ENCODE data around the gene TMEM119. TPM values are rescaled to one million over a fixed set of nuclear protein-coding genes. Genes with fewer than 3 reads are reported as not detected.

The TMEM119 gene
- total and polyA plus RNA-seq, 9 donors: 0.25 to 12.3 (median 2.0) TPM

GRCh38 chr12:108623577-108623976 lies 25.7 kb upstream of the TMEM119 start:
- intact Hi-C loops (cut with DNase I): no loop called here

DNA sequence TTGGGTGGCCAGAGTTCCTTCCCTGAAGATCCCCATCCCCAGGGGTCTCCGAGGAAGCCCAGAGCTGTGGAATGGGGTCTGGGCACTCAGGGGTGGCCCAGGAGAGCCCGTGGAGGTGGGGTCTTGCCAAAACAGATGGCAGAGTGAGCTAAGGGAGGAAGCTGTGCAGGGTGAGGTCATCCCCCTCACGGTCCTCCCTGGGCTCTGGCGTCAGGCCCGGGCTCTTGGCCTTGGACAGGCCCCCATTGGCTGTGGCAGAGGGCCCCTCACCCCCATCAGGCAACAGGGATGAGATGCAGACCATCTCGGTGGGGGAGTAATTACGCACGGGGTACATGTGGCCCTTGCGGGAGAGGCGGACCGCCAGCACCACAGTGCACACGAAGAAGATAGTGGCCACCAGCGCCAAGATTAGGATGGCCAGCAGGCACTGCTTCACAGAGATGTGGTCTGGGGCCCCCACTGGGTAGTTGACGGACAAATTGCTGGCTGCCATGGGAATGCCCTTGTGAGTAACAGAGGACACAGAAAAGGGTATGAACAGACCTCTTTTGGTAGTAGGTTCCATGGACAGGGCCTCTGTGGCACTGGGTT lies 25.1 kb upstream of the TMEM119 start:
- DNase-seq: no peak
- Histone ChIP-seq H3K36me3 (no peaks in the 10 kb centered on the region), H3K4me1 (ENCODE audit: insufficient read depth) (no peaks in the 10 kb centered on the region), H3K27me3 (no peaks in the 10 kb centered on the region), H3K9me3 (no peaks in the 10 kb centered on the region), H3K27ac (no peak overlapping the region), H3K4me3 (no peak overlapping the region)
- intact Hi-C loops (cut with DNase I): no loop called here
- WGBS, 3 donors: 60 to 73% (median 69%) methylated on average over 14 of the region's 14 CpGs
- no peak for TF ChIP-seq EP300 (IDR thresholded peaks at IDR 0.05)
- TF ChIP-seq POLR2A (IDR thresholded peaks at IDR 0.05): no peak
- TF ChIP-seq, protein P1, sequence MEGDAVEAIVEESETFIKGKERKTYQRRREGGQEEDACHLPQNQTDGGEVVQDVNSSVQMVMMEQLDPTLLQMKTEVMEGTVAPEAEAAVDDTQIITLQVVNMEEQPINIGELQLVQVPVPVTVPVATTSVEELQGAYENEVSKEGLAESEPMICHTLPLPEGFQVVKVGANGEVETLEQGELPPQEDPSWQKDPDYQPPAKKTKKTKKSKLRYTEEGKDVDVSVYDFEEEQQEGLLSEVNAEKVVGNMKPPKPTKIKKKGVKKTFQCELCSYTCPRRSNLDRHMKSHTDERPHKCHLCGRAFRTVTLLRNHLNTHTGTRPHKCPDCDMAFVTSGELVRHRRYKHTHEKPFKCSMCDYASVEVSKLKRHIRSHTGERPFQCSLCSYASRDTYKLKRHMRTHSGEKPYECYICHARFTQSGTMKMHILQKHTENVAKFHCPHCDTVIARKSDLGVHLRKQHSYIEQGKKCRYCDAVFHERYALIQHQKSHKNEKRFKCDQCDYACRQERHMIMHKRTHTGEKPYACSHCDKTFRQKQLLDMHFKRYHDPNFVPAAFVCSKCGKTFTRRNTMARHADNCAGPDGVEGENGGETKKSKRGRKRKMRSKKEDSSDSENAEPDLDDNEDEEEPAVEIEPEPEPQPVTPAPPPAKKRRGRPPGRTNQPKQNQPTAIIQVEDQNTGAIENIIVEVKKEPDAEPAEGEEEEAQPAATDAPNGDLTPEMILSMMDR (IDR thresholded peaks at IDR 0.05): no peak

More at GRCh38 chr12:108623577-108623976, 25.7 kb upstream of the TMEM119 start:
- Histone ChIP-seq H3K36me3 (no peaks in the 10 kb centered on the region), H3K27ac (no peak overlapping the region), H3K9me3 (no peaks in the 10 kb centered on the region), H3K27me3 (no peaks in the 10 kb centered on the region), H3K4me1 (ENCODE audit: insufficient read depth) (peaks cover 1% of the 10 kb centered on the region), H3K4me3 (no peak overlapping the region)
- DNase-seq: no peak
- 90 to 96% (median 94%) methylated on average over 6 to 8 of the region's 8 CpGs for WGBS, 3 donors
- TF ChIP-seq, protein P1 (IDR thresholded peaks at IDR 0.05): no peak
- no peak for TF ChIP-seq EP300 (IDR thresholded peaks at IDR 0.05)
- no peak for TF ChIP-seq POLR2A (IDR thresholded peaks at IDR 0.05)

GRCh38 chr12:108622421-108622820 lies 24.5 kb upstream of the TMEM119 start:
- intact Hi-C loops (cut with DNase I): no loop called here
- Histone ChIP-seq H3K9me3 (no peaks in the 10 kb centered on the region), H3K4me1 (ENCODE audit: insufficient read depth) (no peaks in the 10 kb centered on the region), H3K4me3 (no peak overlapping the region), H3K27me3 (no peaks in the 10 kb centered on the region), H3K27ac (no peak overlapping the region), H3K36me3 (no peaks in the 10 kb centered on the region)
- no peak for DNase-seq
- WGBS, 3 donors: 50 to 58% (median 56%) methylated on average over 4 of the region's 4 CpGs
- no peak for TF ChIP-seq POLR2A (IDR thresholded peaks at IDR 0.05)
- TF ChIP-seq EP300 (IDR thresholded peaks at IDR 0.05): no peak
- TF ChIP-seq, protein P1 (IDR thresholded peaks at IDR 0.05): no peak

- intact Hi-C loops (cut with DNase I): loop anchor here in 1 of 4 donors (2.0 kb wide), 1 partner anchor 56 kb away; no protein-coding TSS in a partner anchor
- no peak overlapping the region for H3K4me3 ChIP-seq
- TF ChIP-seq, protein P1 (IDR thresholded peaks at IDR 0.05): no peak
- TF ChIP-seq EP300 (IDR thresholded peaks at IDR 0.05) (no peak), POLR2A (IDR thresholded peaks at IDR 0.05) (no peak)
- H3K27ac ChIP-seq: no peak overlapping the region
- no peak for DNase-seq
- no peaks in the 10 kb centered on the region for H3K36me3 ChIP-seq
- no peaks in the 10 kb centered on the region for H3K27me3 ChIP-seq
- no peaks in the 10 kb centered on the region for H3K4me1 ChIP-seq (ENCODE audit: insufficient read depth)
- 64 to 78% (median 73%) methylated on average over 3 of the region's 3 CpGs for WGBS, 3 donors
- H3K9me3 ChIP-seq: no peaks in the 10 kb centered on the region
These were observed 23.3 kb upstream of the TMEM119 start for GRCh38 chr12:108621161-108621560.

Data from ovary (tissue), 9 donors.